HEK293 (cell line): Measurements from ENCODE around the gene ASXL3.

Source experiments
- KLF16 ChIP-seq: fragments of 450-650 bp; formaldehyde crosslinking; IDR thresholded peaks from 2 replicates; pipeline ENCODE4 v1.5.1; 2017; ENCODE audit warnings: missing biosample characterization, missing genetic modification characterization
- RBAK ChIP-seq: fragments of 450-650 bp; formaldehyde crosslinking; IDR thresholded peaks from 2 replicates; pipeline ENCODE4 v1.5.1; 2016; ENCODE audit warnings: missing biosample characterization, missing genetic modification characterization
- ZNF324 ChIP-seq: fragments of 450-650 bp; formaldehyde crosslinking; IDR thresholded peaks from 2 replicates; pipeline ENCODE4 v1.5.1; 2016; ENCODE audit warnings: missing biosample characterization, missing genetic modification characterization
- ZNF513 ChIP-seq: fragments of 450-650 bp; IDR thresholded peaks from 2 replicates; pipeline ENCODE4 v1.5.1; 2018; ENCODE audit warnings: missing biosample characterization, missing genetic modification characterization

DNA sequence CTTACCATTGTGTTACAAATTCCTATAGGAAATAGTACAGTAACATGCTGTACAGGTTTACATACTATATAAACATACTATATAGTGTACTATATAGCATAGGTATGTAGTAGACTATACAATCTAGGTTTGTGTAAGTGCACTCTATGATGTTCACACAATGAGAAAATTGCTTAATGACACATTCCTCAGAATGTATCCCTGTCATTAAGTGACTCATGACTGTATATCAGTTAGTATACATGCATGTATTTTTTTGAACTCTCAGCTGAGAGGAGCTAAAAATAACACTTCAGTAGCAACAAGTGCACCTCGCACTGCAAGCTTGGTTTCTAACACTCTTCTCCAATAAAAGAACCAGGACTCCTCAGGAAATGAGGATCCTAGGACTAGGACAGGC lies 19.5 kb upstream of the ASXL3 start:
- TF ChIP-seq ZNF513 (tag by site-specific recombination) (no peak), ZNF324 (no peak), KLF16 (tag by site-specific recombination) (no peak), RBAK (no peak)
